ENCODE data around the gene GALNT1. TPM values are rescaled to one million over a fixed set of nuclear protein-coding genes. Genes with fewer than 3 reads are reported as not detected.

GALNT1 gene
- total and polyA plus RNA-seq, 10 of the 15 experiments (the other 5 are each of a cell fraction or from before 2014, with no cell fraction given) = 8.0 to 53.7 (median 29.9) TPM

GRCh38 chr18:35592298-35592697 lies 10.8 kb downstream of the GALNT1 start (continued):
- TF ChIP-seq SPI1 (IDR thresholded peaks at IDR 0.05; ENCODE audit: borderline replicate concordance, insufficient read depth, low read depth, low read length) = peak; percentile 95
- no peak for TF ChIP-seq GATAD2B (conservative IDR thresholded peaks at IDR 0.05; ENCODE audit: low read depth)
- TF ChIP-seq NRF1 (conservative IDR thresholded peaks at IDR 0.05; ENCODE audit: low read depth, low read length) = no peak
- TF ChIP-seq RELA (IDR thresholded peaks at IDR 0.05; ENCODE audit: borderline replicate concordance, partially characterized antibody) = no peak
- TF ChIP-seq, protein P1, sequence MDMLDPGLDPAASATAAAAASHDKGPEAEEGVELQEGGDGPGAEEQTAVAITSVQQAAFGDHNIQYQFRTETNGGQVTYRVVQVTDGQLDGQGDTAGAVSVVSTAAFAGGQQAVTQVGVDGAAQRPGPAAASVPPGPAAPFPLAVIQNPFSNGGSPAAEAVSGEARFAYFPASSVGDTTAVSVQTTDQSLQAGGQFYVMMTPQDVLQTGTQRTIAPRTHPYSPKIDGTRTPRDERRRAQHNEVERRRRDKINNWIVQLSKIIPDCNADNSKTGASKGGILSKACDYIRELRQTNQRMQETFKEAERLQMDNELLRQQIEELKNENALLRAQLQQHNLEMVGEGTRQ (IDR thresholded peaks at IDR 0.05; ENCODE audit: borderline replicate concordance, low read depth, low read length) = no peak
- TF ChIP-seq ZBTB4 (CRISPR knock-in tag; IDR thresholded peaks at IDR 0.05) = no peak
- no peak for TF ChIP-seq ESRRA (IDR thresholded peaks at IDR 0.05; ENCODE audit: low read length)
- TF ChIP-seq BCL11A (IDR thresholded peaks at IDR 0.05; ENCODE audit: low read depth, low read length) = peak; percentile 84
- no peak for TF ChIP-seq EGR1 (IDR thresholded peaks at IDR 0.05; ENCODE audit: borderline replicate concordance in 1 of 2, low read depth in 2 of 2, low read length in 2 of 2)
- no peak for TF ChIP-seq EZH2 (IDR thresholded peaks at IDR 0.05; ENCODE audit: borderline replicate concordance, control insufficient read depth, low read depth, low read length)
- peak; percentile 59; the same call in 1 of the 2 replicates for TF ChIP-seq IKZF1 (conservative IDR thresholded peaks at IDR 0.05)
- no peak for TF ChIP-seq SMAD1 (IDR thresholded peaks at IDR 0.05; ENCODE audit: low read depth, partially characterized antibody)
- TF ChIP-seq BCL3 (IDR thresholded peaks at IDR 0.05; ENCODE audit: borderline replicate concordance, insufficient read depth, low read depth, low read length, poor library complexity, severe bottlenecking) = no peak
- no peak for TF ChIP-seq NFYB (IDR thresholded peaks at IDR 0.05; ENCODE audit: insufficient read depth, low read depth, low read length)
- TF ChIP-seq RAD21 (IDR thresholded peaks at IDR 0.05; ENCODE audit: insufficient read depth, low read depth, low read length) = no peak
- TF ChIP-seq SMAD5 (IDR thresholded peaks at IDR 0.05; ENCODE audit: low read depth) = no peak
- TF ChIP-seq NKRF (conservative IDR thresholded peaks at IDR 0.05) = no peak
- TF ChIP-seq ZNF24 (IDR thresholded peaks at IDR 0.05) = no peak
- TF ChIP-seq BRCA1 (IDR thresholded peaks at IDR 0.05; ENCODE audit: low read depth, low read length) = no peak
- TF ChIP-seq FOXM1 (IDR thresholded peaks at IDR 0.05; ENCODE audit: low read depth, low read length) = no peak
- no peak for TF ChIP-seq WRNIP1 (IDR thresholded peaks at IDR 0.05; ENCODE audit: borderline replicate concordance, low read depth, low read length)
- TF ChIP-seq CHD4 (IDR thresholded peaks at IDR 0.05) = no peak
